T-helper 22 cell (primary cell): ENCODE results near the gene SLC24A3.

ENCODE experiments used
- DNase-seq: peaks from one replicate; pipeline ENCODE4 v3.0.0-alpha.2; 2020; ENCODE audit warnings: low read depth

SLC24A3 gene

GRCh38 chr20:19241440-19241839, 29.0 kb downstream of the SLC24A3 start:
- DNase-seq, result no peak

GRCh38 chr20:19244291-19244690, 31.8 kb downstream of the SLC24A3 start:
- DNase-seq, result no peak

GRCh38 chr20:19249106-19249879, 36.9 kb downstream of the SLC24A3 start:
- no peak for DNase-seq

GRCh38 chr20:19250346-19250745, 37.9 kb downstream of the SLC24A3 start:
- DNase-seq, result no peak

GRCh38 chr20:19251506-19251905, 39.1 kb downstream of the SLC24A3 start:
- no peak for DNase-seq

GRCh38 chr20:19251958-19252357, 39.5 kb downstream of the SLC24A3 start:
- DNase-seq, result no peak

GRCh38 chr20:19252451-19253120, 40.1 kb downstream of the SLC24A3 start:
- DNase-seq, result no peak

GRCh38 chr20:19253316-19253715, 40.9 kb downstream of the SLC24A3 start:
- no peak for DNase-seq

GRCh38 chr20:19253916-19254820, 41.7 kb downstream of the SLC24A3 start:
- DNase-seq, result no peak

- DNase-seq, result no peak
Observed at GRCh38 chr20:19254956-19255355, 42.5 kb downstream of the SLC24A3 start.

- DNase-seq, result no peak
Observed at GRCh38 chr20:19256085-19256484, 43.6 kb downstream of the SLC24A3 start.

- DNase-seq, result no peak
Observed at GRCh38 chr20:19256906-19257595, 44.6 kb downstream of the SLC24A3 start.

- DNase-seq, result no peak
Observed at GRCh38 chr20:19257865-19258264, 45.4 kb downstream of the SLC24A3 start.

- DNase-seq, result no peak
Observed at GRCh38 chr20:19259141-19259591, 46.7 kb downstream of the SLC24A3 start.

GRCh38 chr20:19260412-19261090, 48.1 kb downstream of the SLC24A3 start:
- DNase-seq, result no peak

GRCh38 chr20:19264191-19264590, 51.7 kb downstream of the SLC24A3 start:
- DNase-seq, result no peak

- DNase-seq, result no peak
Observed at GRCh38 chr20:19265646-19266374, 53.4 kb downstream of the SLC24A3 start.

GRCh38 chr20:19268426-19268825, 56.0 kb downstream of the SLC24A3 start:
- no peak for DNase-seq

GRCh38 chr20:19269737-19270340, 57.4 kb downstream of the SLC24A3 start:
- no peak for DNase-seq
